Vagina (tissue), 2 donors: ENCODE results near the gene SRCIN1.

Experiments used
- POLR2A ChIP-seq, 2 donors: fragments of 450-650 bp; IDR thresholded peaks; one replicate each; pipeline ENCODE4 v1.6.1; 2017; ENCODE audit warnings: antibody characterized with exemption in 2 of 2, mild to moderate bottlenecking in 2 of 2, moderate library complexity in 2 of 2
- TF ChIP-seq, protein P1 (sequence below), 3 experiments: fragments of 450-650 bp in 2 of 3; fragments of 200-600 bp in 1 of 3; sonication (generic) in 1 of 3; IDR thresholded peaks; one replicate each; pipeline ENCODE4 v1.5.1; 2017 to 2019; ENCODE audit warnings: antibody characterized with exemption in 3 of 3, mild to moderate bottlenecking in 2 of 3, moderate library complexity in 2 of 3

DNA sequence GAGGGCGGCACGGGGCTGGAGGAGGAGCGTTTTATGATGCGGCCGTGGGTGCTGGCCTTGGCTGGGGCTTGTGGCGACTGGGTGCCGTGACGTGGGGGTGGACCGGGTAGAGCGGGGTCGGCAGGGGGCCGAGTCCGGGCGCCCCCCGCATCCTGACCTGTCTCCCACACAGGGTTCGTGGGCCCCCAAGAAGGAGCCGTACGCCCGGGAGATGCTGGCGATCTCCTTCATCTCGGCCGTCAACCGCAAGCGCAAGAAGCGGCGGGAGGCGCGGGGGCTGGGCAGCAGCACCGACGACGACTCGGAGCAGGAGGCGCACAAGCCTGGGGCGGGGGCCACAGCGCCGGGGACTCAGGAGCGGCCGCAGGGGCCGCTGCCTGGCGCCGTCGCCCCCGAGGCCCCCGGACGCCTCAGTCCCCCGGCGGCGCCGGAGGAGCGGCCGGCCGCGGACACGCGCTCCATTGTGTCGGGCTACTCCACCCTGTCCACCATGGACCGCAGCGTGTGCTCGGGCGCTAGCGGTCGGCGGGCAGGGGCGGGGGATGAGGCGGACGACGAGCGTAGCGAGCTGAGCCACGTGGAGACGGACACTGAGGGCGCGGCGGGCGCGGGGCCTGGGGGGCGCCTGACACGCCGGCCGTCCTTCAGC lies 95.9 kb downstream of the SRCIN1 start:
- TF ChIP-seq, protein P1, sequence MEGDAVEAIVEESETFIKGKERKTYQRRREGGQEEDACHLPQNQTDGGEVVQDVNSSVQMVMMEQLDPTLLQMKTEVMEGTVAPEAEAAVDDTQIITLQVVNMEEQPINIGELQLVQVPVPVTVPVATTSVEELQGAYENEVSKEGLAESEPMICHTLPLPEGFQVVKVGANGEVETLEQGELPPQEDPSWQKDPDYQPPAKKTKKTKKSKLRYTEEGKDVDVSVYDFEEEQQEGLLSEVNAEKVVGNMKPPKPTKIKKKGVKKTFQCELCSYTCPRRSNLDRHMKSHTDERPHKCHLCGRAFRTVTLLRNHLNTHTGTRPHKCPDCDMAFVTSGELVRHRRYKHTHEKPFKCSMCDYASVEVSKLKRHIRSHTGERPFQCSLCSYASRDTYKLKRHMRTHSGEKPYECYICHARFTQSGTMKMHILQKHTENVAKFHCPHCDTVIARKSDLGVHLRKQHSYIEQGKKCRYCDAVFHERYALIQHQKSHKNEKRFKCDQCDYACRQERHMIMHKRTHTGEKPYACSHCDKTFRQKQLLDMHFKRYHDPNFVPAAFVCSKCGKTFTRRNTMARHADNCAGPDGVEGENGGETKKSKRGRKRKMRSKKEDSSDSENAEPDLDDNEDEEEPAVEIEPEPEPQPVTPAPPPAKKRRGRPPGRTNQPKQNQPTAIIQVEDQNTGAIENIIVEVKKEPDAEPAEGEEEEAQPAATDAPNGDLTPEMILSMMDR (IDR thresholded peaks at IDR 0.05): no peak
- TF ChIP-seq POLR2A (IDR thresholded peaks at IDR 0.05): no peak
